SK-N-SH (cell line): Measurements from ENCODE around the gene CDK6. TPM values are rescaled to one million over a fixed set of nuclear protein-coding genes. Genes with fewer than 3 reads are reported as not detected.

Experiments
- CTCF ChIA-PET: fragments of 300-600, 350-600 bp; formaldehyde crosslinking; extraction: SDS; loops from one replicate; lab custom pipeline; 2021; lab: Yijun Ruan, JAX
- POLR2A ChIA-PET: fragments of 350-600 bp; sonication (Branson Sonifier 250); formaldehyde crosslinking; extraction: SDS; loops from one replicate; lab custom pipeline; 2020; ENCODE audit warnings: antibody characterized with exemption, inconsistent platforms; lab: Yijun Ruan, JAX
- DNase-seq: peaks from one replicate; pipeline ENCODE4 v3.0.0; 2012
- H2AFZ ChIP-seq: fragments of 200-600 bp; sonication (generic); 2 replicates; pipeline ENCODE4 v1.8.1; 2016; ENCODE audit warnings: antibody characterized with exemption, mild to moderate bottlenecking, low read depth
- H3F3A ChIP-seq: fragments of 200-600 bp; sonication (generic); replicated peaks from 2 replicates; pipeline ENCODE3; 2016; ENCODE audit warnings: antibody characterized with exemption, mild to moderate bottlenecking; ENCODE audit not compliant: insufficient read depth
- H3K27ac ChIP-seq, 2 experiments: fragments of 200-500 bp in 1 of 2; fragments of 200-600 bp in 1 of 2; sonication (Bioruptor generic) in 1 of 2; sonication (generic), shearing (Covaris generic) in 1 of 2; 2 replicates each; pipeline versions ENCODE4 v1.5.1 to v1.6.1; 2014 to 2016; ENCODE audit warnings: low read depth in 2 of 2, inconsistent platforms in 1 of 2, low read length in 1 of 2, mild to moderate bottlenecking in 1 of 2, mixed read lengths in 1 of 2
- H3K27me3 ChIP-seq: fragments of 200-600 bp; sonication (generic), shearing (Covaris generic); 2 replicates; pipeline ENCODE4 v1.6.1; 2016; ENCODE audit warnings: mixed run types; ENCODE audit not compliant: insufficient read depth
- H3K36me3 ChIP-seq, 2 experiments: fragments of 200-500 bp in 1 of 2; fragments of 200-600 bp in 1 of 2; sonication (Bioruptor generic) in 1 of 2; sonication (generic) in 1 of 2; replicated peaks in 1 of 2; 2 replicates each; pipeline versions ENCODE3 to v1.5.1; 2014 to 2016; ENCODE audit warnings: low read length in 1 of 2, mild to moderate bottlenecking in 1 of 2; ENCODE audit not compliant: insufficient read depth in 2 of 2, control insufficient read depth in 1 of 2
- H3K4me1 ChIP-seq, 2 experiments: fragments of 200-500 bp in 1 of 2; fragments of 200-600 bp in 1 of 2; sonication (Bioruptor generic) in 1 of 2; sonication (generic), shearing (Covaris generic) in 1 of 2; 2 replicates each; pipeline versions ENCODE4 v1.5.1 to v1.6.1; 2014 to 2016; ENCODE audit warnings: low read depth in 1 of 2, low read length in 1 of 2, mixed run types in 1 of 2; ENCODE audit not compliant: insufficient read depth in 2 of 2, control insufficient read depth in 1 of 2
- H3K4me2 ChIP-seq: fragments of 200-600 bp; sonication (generic), shearing (Covaris generic); 2 replicates; pipeline ENCODE4 v1.6.1; 2017; ENCODE audit warnings: mixed run types
- H3K4me3 ChIP-seq, 2 experiments: fragments of 200-500 bp in 1 of 2; fragments of 200-600 bp in 1 of 2; sonication (Bioruptor generic) in 1 of 2; sonication (generic), shearing (Covaris generic) in 1 of 2; 2 replicates each; pipeline versions ENCODE4 v1.5.1 to v1.8.1; 2014 to 2016; ENCODE audit warnings: low read depth in 2 of 2, inconsistent platforms in 1 of 2, low read length in 1 of 2, mild to moderate bottlenecking in 1 of 2, mixed read lengths in 1 of 2, moderate library complexity in 1 of 2
- H3K79me2 ChIP-seq: fragments of 200-600 bp; sonication (generic); 2 replicates; pipeline ENCODE4 v1.8.1; 2017; ENCODE audit warnings: mild to moderate bottlenecking; ENCODE audit not compliant: insufficient read depth
- H3K9ac ChIP-seq: fragments of 200-600 bp; sonication (generic); 2 replicates; pipeline ENCODE4 v1.6.1; 2017; ENCODE audit warnings: mixed run types
- H3K9me2 ChIP-seq: fragments of 200-600 bp; sonication (generic); 2 replicates; pipeline ENCODE4 v1.6.1; 2017; ENCODE audit warnings: mixed run types
- H3K9me3 ChIP-seq: fragments of 200-600 bp; sonication (generic); 2 replicates; pipeline ENCODE4 v1.6.1; 2017; ENCODE audit warnings: mixed run types, mild to moderate bottlenecking, moderate library complexity
- H4K20me1 ChIP-seq: fragments of 200-600 bp; sonication (generic); 2 replicates; pipeline ENCODE4 v1.6.1; 2017; ENCODE audit warnings: mild to moderate bottlenecking, mixed run types; ENCODE audit not compliant: insufficient read depth
- ELF1 ChIP-seq: IDR thresholded peaks from 2 replicates; pipeline ENCODE4 v1.4.0; 2012
- EZH2phosphoT487 ChIP-seq: fragments of 200-600 bp; sonication (generic); IDR thresholded peaks from 2 replicates; pipeline ENCODE4 v1.6.1; 2017; ENCODE audit warnings: low read depth, mixed run types, mild to moderate bottlenecking, antibody characterized with exemption, moderate library complexity, borderline replicate concordance
- FOSL2 ChIP-seq: IDR thresholded peaks from 2 replicates; pipeline ENCODE4 v1.4.0; 2012; ENCODE audit warnings: low read depth, mild to moderate bottlenecking, moderate library complexity, borderline replicate concordance
- FOXM1 ChIP-seq: IDR thresholded peaks from 2 replicates; pipeline ENCODE4 v1.4.0; 2012; ENCODE audit warnings: low read depth, mild to moderate bottlenecking
- MEF2A ChIP-seq: IDR thresholded peaks from 2 replicates; pipeline ENCODE4 v1.4.0; 2012; ENCODE audit warnings: low read depth, borderline replicate concordance
- MXI1 ChIP-seq: IDR thresholded peaks from 2 replicates; pipeline ENCODE4 v1.6.1; 2012; ENCODE audit warnings: mild to moderate bottlenecking, low read depth, low read length, improper control_type of control experiment
- NFIC ChIP-seq: IDR thresholded peaks from 2 replicates; pipeline ENCODE4 v1.4.0; 2012; ENCODE audit warnings: borderline replicate concordance
- NRF1 ChIP-seq: IDR thresholded peaks from 2 replicates; pipeline ENCODE4 v1.6.1; 2012; ENCODE audit warnings: low read depth, mild to moderate bottlenecking, low read length
- RFX5 ChIP-seq: IDR thresholded peaks from 2 replicates; pipeline ENCODE4 v1.6.1; 2012; ENCODE audit warnings: mild to moderate bottlenecking, improper control_type of control experiment, low read length
- RXRA ChIP-seq: IDR thresholded peaks from 2 replicates; pipeline ENCODE4 v1.4.0; 2012; ENCODE audit warnings: low read depth, mild to moderate bottlenecking, borderline replicate concordance
- SIN3A ChIP-seq: IDR thresholded peaks from 2 replicates; pipeline ENCODE4 v1.6.1; 2012; ENCODE audit warnings: low read depth, mild to moderate bottlenecking, low read length, moderate library complexity, borderline replicate concordance
- SMC3 ChIP-seq: IDR thresholded peaks from 2 replicates; pipeline ENCODE4 v1.6.1; 2012; ENCODE audit warnings: low read depth, low read length, improper control_type of control experiment
- TEAD4 ChIP-seq: IDR thresholded peaks from 2 replicates; pipeline ENCODE4 v1.4.0; 2012; ENCODE audit warnings: mild to moderate bottlenecking, borderline replicate concordance; ENCODE audit not compliant: insufficient read depth
- YY1 ChIP-seq: IDR thresholded peaks from 2 replicates; pipeline ENCODE4 v1.4.0; 2012; ENCODE audit warnings: low read depth, mild to moderate bottlenecking
- WGBS: methylation state at CpG from one replicate; pipeline ENCODE4 v1.1.6; 2017; ENCODE audit warnings: low lambda C conversion rate; 5-methylcytosine and 5-hydroxymethylcytosine counted together
- polyA plus RNA-seq, 3 experiments: library from polyadenylated mRNA; depleted of rRNA; stranded (reverse); fragments of >200 nt; gene quantifications; 2 replicates each; pipeline ENCODE4 v1.2.3, GENCODE V29; 2012
- TF ChIP-seq, protein P1 (sequence below): fragments of 150-350 bp; IDR thresholded peaks from 2 replicates; pipeline ENCODE4 v1.6.1; 2017; ENCODE audit warnings: antibody characterized with exemption, low read length, low read depth, borderline replicate concordance
- TF ChIP-seq, protein P2 (sequence below): IDR thresholded peaks from 2 replicates; pipeline ENCODE4 v1.6.1; 2012; ENCODE audit warnings: mild to moderate bottlenecking, low read depth, low read length, moderate library complexity
- TF ChIP-seq, protein P3 (sequence below): IDR thresholded peaks from 2 replicates; pipeline ENCODE4 v1.4.0; 2012; ENCODE audit warnings: low read depth, borderline replicate concordance
- TF ChIP-seq, protein P4 (sequence below): IDR thresholded peaks from 2 replicates; pipeline ENCODE4; 2012
- TF ChIP-seq, protein P5 (sequence below): IDR thresholded peaks from 2 replicates; pipeline ENCODE4 v1.4.0; 2012; ENCODE audit warnings: low read depth

The CDK6 gene
- polyA plus RNA-seq, 1 of the 3 experiments (the other 2 are of a cell fraction) = 30.3 TPM

DNA sequence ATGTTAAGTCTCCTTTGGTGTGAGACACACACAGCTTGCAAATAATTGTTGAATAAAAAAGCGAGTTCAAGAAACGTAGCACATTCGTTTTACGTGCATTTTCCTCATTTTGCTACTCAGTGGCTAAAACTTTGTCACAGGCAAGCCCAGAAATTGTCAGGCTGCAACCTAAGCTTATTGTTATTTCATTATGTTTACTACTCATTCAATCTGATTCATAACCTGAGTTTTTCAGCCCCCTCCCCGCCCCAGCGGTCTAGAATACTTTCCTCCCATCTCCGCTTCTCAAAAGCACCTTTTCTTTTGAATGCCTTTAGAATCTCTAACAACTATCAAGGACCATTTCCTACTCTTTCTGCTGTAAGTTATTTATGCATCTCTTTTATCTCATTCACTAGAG, 247.3 kb downstream of the CDK6 start:
- peaks cover 14 to 17% of the 10 kb centered on the region in 2 experiments; a peak in 3 of 4 replicates for H3K4me1 ChIP-seq
- 20% methylated on average over 7 of the region's 7 CpGs for WGBS
- peak overlapping the region; percentile 81 for H3K4me2 ChIP-seq
- H3K36me3 ChIP-seq = peaks cover 14 to 22% of the 10 kb centered on the region in 2 experiments
- H3K9me2 ChIP-seq = no peaks in the 10 kb centered on the region
- peaks cover 54% of the 10 kb centered on the region for H4K20me1 ChIP-seq
- no peak for TF ChIP-seq ELF1
- TF ChIP-seq MEF2A = no peak
- TF ChIP-seq MXI1 = no peak
- TF ChIP-seq, protein P1, sequence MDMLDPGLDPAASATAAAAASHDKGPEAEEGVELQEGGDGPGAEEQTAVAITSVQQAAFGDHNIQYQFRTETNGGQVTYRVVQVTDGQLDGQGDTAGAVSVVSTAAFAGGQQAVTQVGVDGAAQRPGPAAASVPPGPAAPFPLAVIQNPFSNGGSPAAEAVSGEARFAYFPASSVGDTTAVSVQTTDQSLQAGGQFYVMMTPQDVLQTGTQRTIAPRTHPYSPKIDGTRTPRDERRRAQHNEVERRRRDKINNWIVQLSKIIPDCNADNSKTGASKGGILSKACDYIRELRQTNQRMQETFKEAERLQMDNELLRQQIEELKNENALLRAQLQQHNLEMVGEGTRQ = no peak
- TF ChIP-seq FOXM1 = no peak
- TF ChIP-seq, protein P2, sequence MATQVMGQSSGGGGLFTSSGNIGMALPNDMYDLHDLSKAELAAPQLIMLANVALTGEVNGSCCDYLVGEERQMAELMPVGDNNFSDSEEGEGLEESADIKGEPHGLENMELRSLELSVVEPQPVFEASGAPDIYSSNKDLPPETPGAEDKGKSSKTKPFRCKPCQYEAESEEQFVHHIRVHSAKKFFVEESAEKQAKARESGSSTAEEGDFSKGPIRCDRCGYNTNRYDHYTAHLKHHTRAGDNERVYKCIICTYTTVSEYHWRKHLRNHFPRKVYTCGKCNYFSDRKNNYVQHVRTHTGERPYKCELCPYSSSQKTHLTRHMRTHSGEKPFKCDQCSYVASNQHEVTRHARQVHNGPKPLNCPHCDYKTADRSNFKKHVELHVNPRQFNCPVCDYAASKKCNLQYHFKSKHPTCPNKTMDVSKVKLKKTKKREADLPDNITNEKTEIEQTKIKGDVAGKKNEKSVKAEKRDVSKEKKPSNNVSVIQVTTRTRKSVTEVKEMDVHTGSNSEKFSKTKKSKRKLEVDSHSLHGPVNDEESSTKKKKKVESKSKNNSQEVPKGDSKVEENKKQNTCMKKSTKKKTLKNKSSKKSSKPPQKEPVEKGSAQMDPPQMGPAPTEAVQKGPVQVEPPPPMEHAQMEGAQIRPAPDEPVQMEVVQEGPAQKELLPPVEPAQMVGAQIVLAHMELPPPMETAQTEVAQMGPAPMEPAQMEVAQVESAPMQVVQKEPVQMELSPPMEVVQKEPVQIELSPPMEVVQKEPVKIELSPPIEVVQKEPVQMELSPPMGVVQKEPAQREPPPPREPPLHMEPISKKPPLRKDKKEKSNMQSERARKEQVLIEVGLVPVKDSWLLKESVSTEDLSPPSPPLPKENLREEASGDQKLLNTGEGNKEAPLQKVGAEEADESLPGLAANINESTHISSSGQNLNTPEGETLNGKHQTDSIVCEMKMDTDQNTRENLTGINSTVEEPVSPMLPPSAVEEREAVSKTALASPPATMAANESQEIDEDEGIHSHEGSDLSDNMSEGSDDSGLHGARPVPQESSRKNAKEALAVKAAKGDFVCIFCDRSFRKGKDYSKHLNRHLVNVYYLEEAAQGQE = no peak
- TF ChIP-seq, protein P3, sequence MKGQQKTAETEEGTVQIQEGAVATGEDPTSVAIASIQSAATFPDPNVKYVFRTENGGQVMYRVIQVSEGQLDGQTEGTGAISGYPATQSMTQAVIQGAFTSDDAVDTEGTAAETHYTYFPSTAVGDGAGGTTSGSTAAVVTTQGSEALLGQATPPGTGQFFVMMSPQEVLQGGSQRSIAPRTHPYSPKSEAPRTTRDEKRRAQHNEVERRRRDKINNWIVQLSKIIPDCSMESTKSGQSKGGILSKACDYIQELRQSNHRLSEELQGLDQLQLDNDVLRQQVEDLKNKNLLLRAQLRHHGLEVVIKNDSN = no peak
- TF ChIP-seq NRF1 = no peak
- TF ChIP-seq SMC3 = no peak
- TF ChIP-seq SIN3A = no peak
- TF ChIP-seq, protein P4, sequence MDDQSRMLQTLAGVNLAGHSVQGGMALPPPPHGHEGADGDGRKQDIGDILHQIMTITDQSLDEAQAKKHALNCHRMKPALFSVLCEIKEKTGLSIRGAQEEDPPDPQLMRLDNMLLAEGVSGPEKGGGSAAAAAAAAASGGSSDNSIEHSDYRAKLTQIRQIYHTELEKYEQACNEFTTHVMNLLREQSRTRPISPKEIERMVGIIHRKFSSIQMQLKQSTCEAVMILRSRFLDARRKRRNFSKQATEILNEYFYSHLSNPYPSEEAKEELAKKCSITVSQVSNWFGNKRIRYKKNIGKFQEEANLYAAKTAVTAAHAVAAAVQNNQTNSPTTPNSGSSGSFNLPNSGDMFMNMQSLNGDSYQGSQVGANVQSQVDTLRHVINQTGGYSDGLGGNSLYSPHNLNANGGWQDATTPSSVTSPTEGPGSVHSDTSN = no peak
- TF ChIP-seq NFIC = no peak
- TF ChIP-seq, protein P5, sequence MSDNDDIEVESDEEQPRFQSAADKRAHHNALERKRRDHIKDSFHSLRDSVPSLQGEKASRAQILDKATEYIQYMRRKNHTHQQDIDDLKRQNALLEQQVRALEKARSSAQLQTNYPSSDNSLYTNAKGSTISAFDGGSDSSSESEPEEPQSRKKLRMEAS = no peak
- no peak for TF ChIP-seq TEAD4
- TF ChIP-seq YY1 = no peak
- no peak for TF ChIP-seq FOSL2
- no peak for TF ChIP-seq RXRA
- no peak for TF ChIP-seq EZH2phosphoT487
- no peak for TF ChIP-seq RFX5
- DNase-seq = no peak
- peaks cover 61% of the 10 kb centered on the region for H3K79me2 ChIP-seq
- H3K9ac ChIP-seq = peak overlapping the region; percentile 82
- peak overlapping the region; percentile 94 to 95 for H3K27ac ChIP-seq
- no peaks in the 10 kb centered on the region for H3K9me3 ChIP-seq
- ChIA-PET POLR2A (interaction anchor here (0.6 kb wide), 1 partner anchor 60 kb away, joined by 3 read pairs; the partner anchor contains the start of genes PEX1 and RBM48), CTCF (interaction anchor here (0.5 to 3.4 kb wide), 8 partner anchors 10 to 399 kb away, joined by 3 to 36 read pairs (median 6); partner anchors contain the start of genes PEX1 and RBM48)
- peak overlapping the region; percentile 82 to 90 for H3K4me3 ChIP-seq
- no peak overlapping the region for H2AFZ ChIP-seq
- H3F3A ChIP-seq = peaks cover 9% of the 10 kb centered on the region
- no peaks in the 10 kb centered on the region for H3K27me3 ChIP-seq
